K562 (cell line): ENCODE data around the gene ERBB4. TPM values are rescaled to one million over a fixed set of nuclear protein-coding genes. Genes with fewer than 3 reads are reported as not detected.

Source experiments
- ATAC-seq: fragments of 200-7000 bp; cut with Tn5 transposase; 3 replicates; pipeline ENCODE4 v1.9.1; 2020; ENCODE audit warnings: moderate library complexity
- BruUV-seq: library from RNA; stranded (reverse); fragments of 400-500 nt; replicated peaks from 2 replicates; lab custom pipeline; 2021; lab: Mats Ljungman, UMichigan
- CTCF ChIA-PET: fragments of 300-600 bp; formaldehyde crosslinking; extraction: SDS; loops from one replicate; lab custom pipeline; 2021; ENCODE audit warnings: low intra/inter-chr PET ratio; lab: Yijun Ruan, JAX
- POLR2A ChIA-PET: fragments of 300-600, 350-650 bp; sonication (Branson Sonifier 250); formaldehyde crosslinking; extraction: SDS; loops from one replicate; lab custom pipeline; 2021; ENCODE audit warnings: antibody characterized with exemption, inconsistent platforms; lab: Yijun Ruan, JAX
- DNase-seq, 4 experiments: peaks; one replicate each; pipeline versions ENCODE4 v3.0.0 to v3.0.0-alpha.2; 2011 to 2018; ENCODE audit warnings: low spot score in 3 of 4, mixed read lengths in 3 of 4; ENCODE audit errors: extremely low read depth in 1 of 4
- FAIRE-seq: peaks from 2 replicates; lab custom pipeline; 2011; peaks lifted over from hg19 to GRCh38; lab: Jason Lieb, UNC
- H2AFZ ChIP-seq: 2 replicates; pipeline ENCODE4 v1.6.0; 2011; ENCODE audit warnings: low read depth, low read length, control low read depth, inconsistent platforms
- H3K27ac ChIP-seq: fragments of 200-600 bp; 3 replicates; pipeline ENCODE4 v1.8.0; 2011; ENCODE audit warnings: low read depth, mild to moderate bottlenecking, control low read depth, inconsistent platforms, low read length, moderate library complexity, mixed read lengths; ENCODE audit errors: extremely low read depth
- H3K27me3 ChIP-seq, 2 experiments: fragments of 300-600 bp in 1 of 2; 2 replicates in 1 of 2; 3 replicates in 1 of 2; pipeline versions ENCODE4 v1.6.0 to v1.8.0; 2011; ENCODE audit warnings: inconsistent platforms in 2 of 2, low read length in 2 of 2, mild to moderate bottlenecking in 1 of 2, mixed read lengths in 1 of 2, moderate library complexity in 1 of 2; ENCODE audit not compliant: control insufficient read depth in 2 of 2, insufficient read depth in 2 of 2
- H3K36me3 ChIP-seq: fragments of 300-600 bp; 3 replicates; pipeline ENCODE4 v1.8.0; 2011; ENCODE audit warnings: mild to moderate bottlenecking, low read length, inconsistent platforms; ENCODE audit not compliant: control insufficient read depth, insufficient read depth
- H3K4me1 ChIP-seq, 2 experiments: fragments of 200-600 bp in 1 of 2; replicated peaks in 1 of 2; 2 replicates in 1 of 2; 3 replicates in 1 of 2; pipeline versions ENCODE4 v1.5.1 to v1.8.0; 2011; ENCODE audit warnings: inconsistent platforms in 2 of 2, low read length in 2 of 2, mild to moderate bottlenecking in 1 of 2, mixed read lengths in 1 of 2, moderate library complexity in 1 of 2; ENCODE audit not compliant: control insufficient read depth in 2 of 2, insufficient read depth in 2 of 2
- H3K4me2 ChIP-seq: 2 replicates; pipeline ENCODE4 v1.6.1; 2011; ENCODE audit warnings: low read length, control low read depth, inconsistent platforms, mixed read lengths; ENCODE audit not compliant: insufficient read depth
- H3K4me3 ChIP-seq: fragments of 200-600 bp; sonication (generic), shearing (Covaris generic); 2 replicates; pipeline ENCODE4 v1.5.1; 2016; ENCODE audit warnings: control low read depth, inconsistent platforms
- H3K79me2 ChIP-seq: fragments of 200-600 bp; 3 replicates; pipeline ENCODE4 v1.8.0; 2011; ENCODE audit warnings: low read length, inconsistent platforms; ENCODE audit not compliant: control insufficient read depth, insufficient read depth
- H3K9ac ChIP-seq, 2 experiments: 2 replicates each; pipeline versions ENCODE4 v1.6.0 to v1.6.1; 2011; ENCODE audit warnings: low read depth in 2 of 2, low read length in 2 of 2, control low read depth in 1 of 2, inconsistent platforms in 1 of 2, mild to moderate bottlenecking in 1 of 2, mixed read lengths in 1 of 2; ENCODE audit not compliant: insufficient read depth in 1 of 2
- H3K9me1 ChIP-seq: one replicate; pipeline ENCODE4 v1.6.0; 2011; ENCODE audit warnings: inconsistent platforms, mild to moderate bottlenecking, low read length, moderate library complexity; ENCODE audit not compliant: control insufficient read depth, insufficient read depth
- H3K9me3 ChIP-seq: replicated peaks from 2 replicates; pipeline ENCODE4 v1.5.1; 2011; ENCODE audit warnings: low read depth, low read length, inconsistent platforms; ENCODE audit not compliant: control insufficient read depth, insufficient read depth
- H4K20me1 ChIP-seq: replicated peaks from 2 replicates; pipeline ENCODE4 v1.6.1; 2011; ENCODE audit warnings: low read length, inconsistent platforms, mixed read lengths; ENCODE audit not compliant: control insufficient read depth, insufficient read depth
- BCL6 ChIP-seq: fragments of 250-450 bp; sonication (Bioruptor Pico); IDR thresholded peaks from 2 replicates; pipeline ENCODE4 v1.4.0; 2020
- BCLAF1 ChIP-seq, 2 experiments: fragments of 450-650 bp in 1 of 2; IDR thresholded peaks; 2 replicates each; pipeline ENCODE4 v1.6.1; 2011 to 2017; ENCODE audit warnings: low read depth in 2 of 2, antibody characterized with exemption in 1 of 2, borderline replicate concordance in 1 of 2, low read length in 1 of 2, mild to moderate bottlenecking in 1 of 2, mixed read lengths in 1 of 2; ENCODE audit not compliant: control insufficient read depth in 1 of 2
- BRD9 ChIP-seq: fragments of 450-650 bp; IDR thresholded peaks from 2 replicates; pipeline ENCODE4 v1.6.1; 2018; ENCODE audit warnings: low read depth; ENCODE audit not compliant: partially characterized antibody
- CCNT2 ChIP-seq: IDR thresholded peaks from 2 replicates; pipeline ENCODE4 v1.6.1; 2011; ENCODE audit warnings: borderline replicate concordance, low read depth, mild to moderate bottlenecking, moderate library complexity, mixed read lengths, low read length; ENCODE audit not compliant: insufficient read length; ENCODE audit errors: extremely low read depth
- FOXK1 ChIP-seq: sonication (generic); formaldehyde crosslinking; IDR thresholded peaks from 2 replicates; pipeline ENCODE4 v1.8.0; 2022; ENCODE audit warnings: missing genetic modification reagents, mild to moderate bottlenecking, borderline replicate concordance
- HMGN3 ChIP-seq: IDR thresholded peaks from 2 replicates; pipeline ENCODE4 v1.6.1; 2011; ENCODE audit warnings: borderline replicate concordance, low read depth, mild to moderate bottlenecking, mixed read lengths, low read length; ENCODE audit not compliant: insufficient read length; ENCODE audit errors: extremely low read depth
- MAFK ChIP-seq: IDR thresholded peaks from 2 replicates; pipeline ENCODE4 v1.6.1; 2011; ENCODE audit warnings: low read length, improper control_type of control experiment
- MYBL2 ChIP-seq, 2 experiments: fragments of 450-650 bp in 1 of 2; sonication (generic) in 1 of 2; formaldehyde crosslinking in 1 of 2; IDR thresholded peaks; 2 replicates each; pipeline versions ENCODE4 v1.6.1 to v1.8.1; 2017 to 2022; ENCODE audit warnings: borderline replicate concordance in 1 of 2, inconsistent platforms in 1 of 2, low read depth in 1 of 2, mild to moderate bottlenecking in 1 of 2, missing genetic modification reagents in 1 of 2, moderate library complexity in 1 of 2
- NCOA2 ChIP-seq, 2 experiments: fragments of 450-650 bp; IDR thresholded peaks; 2 replicates each; pipeline ENCODE4 v1.6.1; 2018; ENCODE audit warnings: mild to moderate bottlenecking in 2 of 2, moderate library complexity in 1 of 2; ENCODE audit not compliant: partially characterized antibody in 2 of 2
- PML ChIP-seq: IDR thresholded peaks from 2 replicates; pipeline ENCODE4 v1.6.1; 2012; ENCODE audit warnings: low read length, inconsistent platforms
- ZNF408 ChIP-seq: fragments of 250-450 bp; sonication (Bioruptor Pico); IDR thresholded peaks from 2 replicates; pipeline ENCODE4 v1.4.0; 2020; ENCODE audit warnings: low read depth, mild to moderate bottlenecking, moderate library complexity
- WGBS: fragments of 100-300 bp; shearing (Covaris generic); methylation state at CpG from one replicate; pipeline ENCODE4 v1.1.6; 2016; ENCODE audit warnings: low coverage, mixed read lengths; ENCODE audit not compliant: insufficient coverage; ENCODE audit errors: missing lambda C conversion rate; 5-methylcytosine and 5-hydroxymethylcytosine counted together
- in situ Hi-C: fragments of 300-500 bp; cut with MboI; formaldehyde crosslinking; loops from 4 replicates; pipeline ENCODE4 v1.15.0; 2018; ENCODE audit warnings: inconsistent platforms, mixed read lengths
- intact Hi-C: fragments of 100-400 bp; cut with micrococcal nuclease; formaldehyde crosslinking; loops from 2 replicates; pipeline ENCODE4 v1.14.2; 2022
- microRNA-seq: library from miRNA; unstranded; fragments of <30 nt; microRNA quantifications from one replicate; pipeline ENCODE4, GENCODE V29; 2018; ENCODE audit warnings: borderline microRNAs expressed
- polyA plus RNA-seq, 8 experiments: library from polyadenylated mRNA; depleted of rRNA in 4 of 8; stranded (reverse) in 5 of 8; unstranded in 3 of 8; fragments of >200 nt; fragmentation: Nextera tagmentation in 2 of 8; fragmentation: Illumina TruSeq in 1 of 8; extraction: Ambion mirVana in 2 of 8; extraction: Trizol in 1 of 8; gene quantifications; 2 replicates each; pipeline versions ENCODE4 v1.2.1 to v1.2.3, GENCODE V29; 2011 to 2014; ENCODE audit warnings: inconsistent platforms in 1 of 8, missing spikeins in 1 of 8
- small RNA-seq: library from RNA; depleted of rRNA; stranded (forward); fragments of <200 nt; gene quantifications from one replicate; pipeline ENCODE3, GENCODE V24; 2014
- total RNA-seq, 7 experiments: library from RNA; depleted of rRNA in 6 of 7; stranded (reverse); fragments of >200 nt in 6 of 7; fragmentation: Illumina TruSeq in 2 of 7; extraction: Trizol in 2 of 7; gene quantifications; 2 replicates each; pipeline versions ENCODE4 v1.2.1 to v1.2.3, GENCODE V29; 2011 to 2021; ENCODE audit warnings: low replicate concordance in 1 of 7

ERBB4 gene
- total and polyA plus RNA-seq, 9 of the 15 experiments (the other 6 are each of a cell fraction or from before 2014, with no cell fraction given): not detected

- no TSS peak for BruUV-seq
- no peak for ATAC-seq
- TF ChIP-seq NCOA2 (IDR thresholded peaks at IDR 0.05; ENCODE audit: partially characterized antibody in 2 of 2) (no peak), FOXK1 (CRISPR knock-in tag) (no peak), ZNF408 (CRISPR knock-in tag) (no peak), HMGN3 (no peak), BCLAF1 (IDR thresholded peaks at IDR 0.05; ENCODE audit: borderline replicate concordance in 1 of 2, control insufficient read depth in 1 of 2, low read depth in 2 of 2, low read length in 1 of 2) (no peak), MAFK (no peak), BRD9 (no peak), BCL6 (CRISPR knock-in tag) (no peak), MYBL2 (IDR thresholded peaks at IDR 0.05; ENCODE audit: low read depth) (no peak), MYBL2 (CRISPR knock-in tag; IDR thresholded peaks at IDR 0.05; ENCODE audit: borderline replicate concordance) (no peak), CCNT2 (no peak), PML (no peak)
Observed at GRCh38 chr2:211328126-211328525, 1210.5 kb downstream of the ERBB4 start.

More at GRCh38 chr2:211328126-211328525, 1210.5 kb downstream of the ERBB4 start:
- Histone ChIP-seq H3K9ac (no peak overlapping the region), H4K20me1 (no peaks in the 10 kb centered on the region), H3K4me3 (no peak overlapping the region), H3K9me1 (no peaks in the 10 kb centered on the region), H3K79me2 (no peaks in the 10 kb centered on the region), H3K4me2 (no peak overlapping the region), H2AFZ (no peak overlapping the region), H3K36me3 (no peaks in the 10 kb centered on the region), H3K4me1 (no peaks in the 10 kb centered on the region), H3K27ac (no peak overlapping the region), H3K27me3 (no peaks in the 10 kb centered on the region), H3K9me3 (no peaks in the 10 kb centered on the region)
- in situ Hi-C loops (no loop called here), intact Hi-C loops (no loop called here)
- ChIA-PET CTCF (no interaction called here), POLR2A (no interaction called here)
- FAIRE-seq: no peak
- 0% methylated on average over 1 of the region's 2 CpGs for WGBS
- no peak for DNase-seq

Small RNAs within 50 kb of the gene (microRNA-seq; reads per million reads assigned to microRNA genes)
- not detected for gene MIR548F2

Small RNAs within 50 kb of the gene (small RNA-seq; reads per million reads assigned to genes)
- gene MIR548F2 (not detected), gene RNA5SP119 (0.29 reads per million)
